ENCODE measurements around the gene GPC5. TPM values are rescaled to one million over a fixed set of nuclear protein-coding genes. Genes with fewer than 3 reads are reported as not detected.

Gene GPC5
- total and polyA plus RNA-seq, 2 donors (not counting 3 experiments of a cell fraction or from before 2014, with no cell fraction given), result 0.59 to 0.97 TPM

- Histone ChIP-seq H3K27me3 (ENCODE audit: control insufficient read depth in 2 of 2, insufficient read depth in 2 of 2, low read length in 2 of 2) (no peaks in the 10 kb centered on the region), H3K4me3 (replicated peaks in 1 of 3; ENCODE audit: insufficient read depth in 1 of 3, low read depth in 1 of 3, low read length in 3 of 3) (no peak overlapping the region), H2AFZ (ENCODE audit: low read depth, low read length) (no peak overlapping the region), H3K79me2 (ENCODE audit: control insufficient read depth, insufficient read depth, low read length) (no peaks in the 10 kb centered on the region), H3K4me2 (ENCODE audit: insufficient read depth, low read length) (no peak overlapping the region), H3K4me1 (ENCODE audit: control insufficient read depth, extremely low read depth, insufficient read depth, low read length) (no peaks in the 10 kb centered on the region), H3K27ac (ENCODE audit: insufficient read depth, low read depth, low read length) (no peak overlapping the region), H3K9me1 (replicated peaks; ENCODE audit: control insufficient read depth, extremely low read depth, insufficient read depth, low read length) (no peaks in the 10 kb centered on the region), H3K9ac (replicated peaks; ENCODE audit: extremely low read depth, insufficient read depth, low read length) (no peak overlapping the region), H3K36me3 (ENCODE audit: control insufficient read depth in 2 of 2, extremely low read depth in 1 of 2, insufficient read depth in 2 of 2, low read length in 2 of 2) (no peaks in the 10 kb centered on the region), H4K20me1 (replicated peaks; ENCODE audit: control insufficient read depth, extremely low read depth, insufficient read depth, low read length) (no peaks in the 10 kb centered on the region), H3K9me3 (replicated peaks; ENCODE audit: control insufficient read depth, insufficient read depth, low read length) (peaks cover 2% of the 10 kb centered on the region)
- FAIRE-seq (no peak), DNase-seq (ENCODE audit: low read depth, low spot score) (no peak)
- POLR2A ChIA-PET, result no interaction called here
- BruUV-seq (replicated peaks), result no TSS peak
- intact Hi-C loops (cut with micrococcal nuclease), result no loop called here
- TF ChIP-seq FOS (IDR thresholded peaks at IDR 0.05; ENCODE audit: borderline replicate concordance, insufficient read depth, low read length) (no peak), GATA2 (IDR thresholded peaks at IDR 0.05; ENCODE audit: insufficient read depth, insufficient read length, low read depth, low read length) (no peak), POLR2AphosphoS5 (IDR thresholded peaks at IDR 0.05; ENCODE audit: insufficient read depth, low read depth, low read length) (no peak), POLR2A (IDR thresholded peaks at IDR 0.05; ENCODE audit: low read depth, low read length) (no peak), MAX (IDR thresholded peaks at IDR 0.05; ENCODE audit: insufficient read depth, insufficient read length) (no peak), JUN (IDR thresholded peaks at IDR 0.05; ENCODE audit: borderline replicate concordance, insufficient read depth, insufficient read length, low read depth) (no peak), MYC (IDR thresholded peaks at IDR 0.05; ENCODE audit: low read depth, low read length) (no peak), EZH2 (IDR thresholded peaks at IDR 0.05; ENCODE audit: borderline replicate concordance, low read depth, low read length, severe bottlenecking) (no peak), CTCF (IDR thresholded peaks at IDR 0.05; ENCODE audit: extremely low read depth in 1 of 2, insufficient read depth in 1 of 2, low read depth in 1 of 2, low read length in 2 of 2) (no peak)
- dilution Hi-C loops (cut with MboI; ENCODE audit: extremely low pct_ligation_motif_present, low sequenced_read_pairs), result no loop called here
- CTCF ChIA-PET, result no interaction called here
Observed at GRCh38 chr13:92487238-92487637, 1088.8 kb downstream of the GPC5 start.

Measured in endothelial cell of umbilical vein (primary cell).